ENCODE data around the gene CHRNB2. TPM values are rescaled to one million over a fixed set of nuclear protein-coding genes. Genes with fewer than 3 reads are reported as not detected.

Gene CHRNB2
- total and polyA plus RNA-seq, 2 donors (not counting 3 experiments of a cell fraction or from before 2014, with no cell fraction given) = not detected

DNA sequence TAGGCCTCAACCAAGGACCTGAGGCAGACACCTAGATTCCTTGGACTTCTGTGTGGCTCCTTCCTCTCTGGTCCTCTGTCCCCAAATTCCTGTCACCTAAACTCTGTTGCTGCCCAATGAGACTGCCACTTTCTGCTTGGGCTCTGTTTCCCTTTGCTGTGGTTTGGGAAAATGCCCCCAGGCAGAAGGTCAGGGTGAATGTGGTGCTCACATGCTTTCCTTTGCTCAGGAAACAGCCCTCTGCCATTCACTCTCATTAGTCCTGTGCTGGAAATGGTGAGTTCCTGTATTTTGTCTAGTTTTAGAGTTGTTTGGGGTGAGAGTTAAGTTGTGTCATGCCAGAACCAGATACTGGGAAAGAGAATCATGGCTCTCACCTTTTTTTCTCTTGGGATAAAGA, 42.7 kb upstream of the CHRNB2 start:
- Histone ChIP-seq H3K4me3 (replicated peaks in 1 of 3; ENCODE audit: insufficient read depth in 1 of 3, low read depth in 1 of 3, low read length in 3 of 3) (no peak overlapping the region), H3K36me3 (ENCODE audit: control insufficient read depth in 2 of 2, extremely low read depth in 1 of 2, insufficient read depth in 2 of 2, low read length in 2 of 2) (no peaks in the 10 kb centered on the region), H3K9me1 (replicated peaks; ENCODE audit: control insufficient read depth, extremely low read depth, insufficient read depth, low read length) (no peaks in the 10 kb centered on the region), H3K27ac (ENCODE audit: insufficient read depth, low read depth, low read length) (no peak overlapping the region), H3K79me2 (ENCODE audit: control insufficient read depth, insufficient read depth, low read length) (no peaks in the 10 kb centered on the region), H3K27me3 (ENCODE audit: control insufficient read depth in 2 of 2, insufficient read depth in 2 of 2, low read length in 2 of 2) (no peaks in the 10 kb centered on the region), H3K9ac (replicated peaks; ENCODE audit: extremely low read depth, insufficient read depth, low read length) (no peak overlapping the region), H4K20me1 (replicated peaks; ENCODE audit: control insufficient read depth, extremely low read depth, insufficient read depth, low read length) (no peaks in the 10 kb centered on the region), H3K4me1 (ENCODE audit: control insufficient read depth, extremely low read depth, insufficient read depth, low read length) (peaks cover 16% of the 10 kb centered on the region), H3K4me2 (ENCODE audit: insufficient read depth, low read length) (no peak overlapping the region), H2AFZ (ENCODE audit: low read depth, low read length) (no peak overlapping the region), H3K9me3 (replicated peaks; ENCODE audit: control insufficient read depth, insufficient read depth, low read length) (no peaks in the 10 kb centered on the region)
- ChIA-PET CTCF (interaction anchor here (1.5 to 2.3 kb wide), 2 partner anchors 21 to 40 kb away, joined by 5 to 13 read pairs; no protein-coding TSS in a partner anchor), POLR2A (no interaction called here)
- intact Hi-C loops (cut with micrococcal nuclease) (no loop called here), dilution Hi-C loops (cut with MboI; ENCODE audit: extremely low pct_ligation_motif_present, low sequenced_read_pairs) (no loop called here)
- DNase-seq (ENCODE audit: low read depth, low spot score) (peak; percentile 66), FAIRE-seq (no peak)
- no peak for TF ChIP-seq EZH2 (IDR thresholded peaks at IDR 0.05; ENCODE audit: borderline replicate concordance, low read depth, low read length, severe bottlenecking)
- no TSS peak for BruUV-seq (replicated peaks)

DNA sequence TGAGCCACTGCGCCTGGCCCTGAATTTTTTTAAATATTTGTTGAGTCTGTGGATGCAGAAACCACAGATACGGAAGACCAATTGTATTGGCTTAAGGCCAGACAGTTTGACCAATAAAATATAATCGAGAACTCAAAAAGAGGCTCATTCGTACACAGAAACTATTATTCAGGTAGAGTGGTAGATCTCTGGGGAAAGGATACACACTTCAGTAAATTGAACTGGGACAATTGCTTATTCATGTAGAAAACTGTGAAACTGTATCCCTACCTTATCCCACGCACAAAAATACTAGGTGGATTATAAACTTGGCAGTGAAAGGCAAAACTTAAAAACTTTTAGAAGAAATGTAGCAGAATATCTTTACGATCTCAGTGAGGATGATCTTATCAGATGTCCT, 40.4 kb upstream of the CHRNB2 start:
- Histone ChIP-seq H3K9me1 (replicated peaks; ENCODE audit: control insufficient read depth, extremely low read depth, insufficient read depth, low read length) (no peaks in the 10 kb centered on the region), H3K9ac (replicated peaks; ENCODE audit: extremely low read depth, insufficient read depth, low read length) (no peak overlapping the region), H3K27ac (ENCODE audit: insufficient read depth, low read depth, low read length) (no peak overlapping the region), H3K79me2 (ENCODE audit: control insufficient read depth, insufficient read depth, low read length) (no peaks in the 10 kb centered on the region), H4K20me1 (replicated peaks; ENCODE audit: control insufficient read depth, extremely low read depth, insufficient read depth, low read length) (no peaks in the 10 kb centered on the region), H3K4me3 (replicated peaks in 1 of 3; ENCODE audit: insufficient read depth in 1 of 3, low read depth in 1 of 3, low read length in 3 of 3) (no peak overlapping the region), H3K9me3 (replicated peaks; ENCODE audit: control insufficient read depth, insufficient read depth, low read length) (no peaks in the 10 kb centered on the region), H3K36me3 (ENCODE audit: control insufficient read depth in 2 of 2, extremely low read depth in 1 of 2, insufficient read depth in 2 of 2, low read length in 2 of 2) (no peaks in the 10 kb centered on the region), H3K4me1 (ENCODE audit: control insufficient read depth, extremely low read depth, insufficient read depth, low read length) (peaks cover under 1% of the 10 kb centered on the region), H3K27me3 (ENCODE audit: control insufficient read depth in 2 of 2, insufficient read depth in 2 of 2, low read length in 2 of 2) (no peaks in the 10 kb centered on the region), H2AFZ (ENCODE audit: low read depth, low read length) (no peak overlapping the region), H3K4me2 (ENCODE audit: insufficient read depth, low read length) (no peak overlapping the region)
- POLR2A ChIA-PET = no interaction called here
- intact Hi-C loops (cut with micrococcal nuclease) (no loop called here), dilution Hi-C loops (cut with MboI; ENCODE audit: extremely low pct_ligation_motif_present, low sequenced_read_pairs) (no loop called here)
- no peak for TF ChIP-seq FOS (IDR thresholded peaks at IDR 0.05; ENCODE audit: borderline replicate concordance, insufficient read depth, low read length)
- no peak for TF ChIP-seq JUN (IDR thresholded peaks at IDR 0.05; ENCODE audit: borderline replicate concordance, insufficient read depth, insufficient read length, low read depth)
- TF ChIP-seq, protein P1, sequence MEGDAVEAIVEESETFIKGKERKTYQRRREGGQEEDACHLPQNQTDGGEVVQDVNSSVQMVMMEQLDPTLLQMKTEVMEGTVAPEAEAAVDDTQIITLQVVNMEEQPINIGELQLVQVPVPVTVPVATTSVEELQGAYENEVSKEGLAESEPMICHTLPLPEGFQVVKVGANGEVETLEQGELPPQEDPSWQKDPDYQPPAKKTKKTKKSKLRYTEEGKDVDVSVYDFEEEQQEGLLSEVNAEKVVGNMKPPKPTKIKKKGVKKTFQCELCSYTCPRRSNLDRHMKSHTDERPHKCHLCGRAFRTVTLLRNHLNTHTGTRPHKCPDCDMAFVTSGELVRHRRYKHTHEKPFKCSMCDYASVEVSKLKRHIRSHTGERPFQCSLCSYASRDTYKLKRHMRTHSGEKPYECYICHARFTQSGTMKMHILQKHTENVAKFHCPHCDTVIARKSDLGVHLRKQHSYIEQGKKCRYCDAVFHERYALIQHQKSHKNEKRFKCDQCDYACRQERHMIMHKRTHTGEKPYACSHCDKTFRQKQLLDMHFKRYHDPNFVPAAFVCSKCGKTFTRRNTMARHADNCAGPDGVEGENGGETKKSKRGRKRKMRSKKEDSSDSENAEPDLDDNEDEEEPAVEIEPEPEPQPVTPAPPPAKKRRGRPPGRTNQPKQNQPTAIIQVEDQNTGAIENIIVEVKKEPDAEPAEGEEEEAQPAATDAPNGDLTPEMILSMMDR (IDR thresholded peaks at IDR 0.05; ENCODE audit: extremely low read depth in 1 of 2, insufficient read depth in 1 of 2, low read depth in 1 of 2, low read length in 2 of 2) = no peak
- no peak for TF ChIP-seq POLR2A (IDR thresholded peaks at IDR 0.05; ENCODE audit: low read depth, low read length)
- no peak for TF ChIP-seq GATA2 (IDR thresholded peaks at IDR 0.05; ENCODE audit: insufficient read depth, insufficient read length, low read depth, low read length)
- TF ChIP-seq, protein P2, sequence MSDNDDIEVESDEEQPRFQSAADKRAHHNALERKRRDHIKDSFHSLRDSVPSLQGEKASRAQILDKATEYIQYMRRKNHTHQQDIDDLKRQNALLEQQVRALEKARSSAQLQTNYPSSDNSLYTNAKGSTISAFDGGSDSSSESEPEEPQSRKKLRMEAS (IDR thresholded peaks at IDR 0.05; ENCODE audit: insufficient read depth, insufficient read length) = no peak
- no peak for TF ChIP-seq MYC (IDR thresholded peaks at IDR 0.05; ENCODE audit: low read depth, low read length)
- no peak for TF ChIP-seq EZH2 (IDR thresholded peaks at IDR 0.05; ENCODE audit: borderline replicate concordance, low read depth, low read length, severe bottlenecking)
- no peak for DNase-seq (ENCODE audit: low read depth, low spot score)
- FAIRE-seq = no peak
- CTCF ChIA-PET = no interaction called here
- no TSS peak for BruUV-seq (replicated peaks)
